H1 (cell line): ENCODE measurements around the gene ADGRG7. TPM values are rescaled to one million over a fixed set of nuclear protein-coding genes. Genes with fewer than 3 reads are reported as not detected.

Experiments
- CTCF ChIA-PET: fragments of 300-600 bp; sonication (Branson Sonifier 250); formaldehyde crosslinking; loops from one replicate; lab custom pipeline; 2021; ENCODE audit not compliant: partially characterized antibody; lab: Charles Lee
- POLR2A ChIA-PET: fragments of 300-600 bp; sonication (Branson Sonifier 250); formaldehyde crosslinking; loops from one replicate; lab custom pipeline; 2021; ENCODE audit warnings: inconsistent platforms; ENCODE audit not compliant: partially characterized antibody; lab: Charles Lee
- DNase-seq, 2 experiments: peaks; one replicate each; pipeline versions ENCODE4 v3.0.0 to v3.0.0-alpha.2; 2010 to 2022; ENCODE audit warnings: low spot score in 2 of 2, low read depth in 1 of 2, mixed read lengths in 1 of 2
- FAIRE-seq: peaks from 2 replicates; lab custom pipeline; 2011; peaks lifted over from hg19 to GRCh38; lab: Jason Lieb, UNC
- H2AFZ ChIP-seq: 2 replicates; pipeline ENCODE4 v1.8.1; 2012; ENCODE audit warnings: low read length, inconsistent platforms
- H2AK5ac ChIP-seq: 2 replicates; pipeline ENCODE4 v1.6.1; 2013; ENCODE audit warnings: low read depth, low read length
- H2BK120ac ChIP-seq: replicated peaks from 2 replicates; pipeline ENCODE3; 2013; ENCODE audit warnings: low read depth, low read length, inconsistent platforms
- H2BK12ac ChIP-seq: 2 replicates; pipeline ENCODE4 v1.6.1; 2013; ENCODE audit warnings: low read depth, low read length
- H2BK15ac ChIP-seq: 2 replicates; pipeline ENCODE4 v1.6.1; 2013; ENCODE audit warnings: low read length
- H2BK20ac ChIP-seq: 2 replicates; pipeline ENCODE4 v1.6.1; 2013; ENCODE audit warnings: low read length
- H2BK5ac ChIP-seq: 2 replicates; pipeline ENCODE4 v1.6.1; 2013; ENCODE audit warnings: low read depth, low read length
- H3K14ac ChIP-seq: 2 replicates; pipeline ENCODE4 v1.6.1; 2013; ENCODE audit warnings: inconsistent platforms; ENCODE audit not compliant: insufficient read length
- H3K18ac ChIP-seq: 2 replicates; pipeline ENCODE4 v1.6.1; 2013; ENCODE audit warnings: low read length; ENCODE audit errors: extremely low read depth
- H3K23ac ChIP-seq: 2 replicates; pipeline ENCODE4 v1.6.1; 2013; ENCODE audit warnings: inconsistent platforms; ENCODE audit not compliant: insufficient read length
- H3K23me2 ChIP-seq: 2 replicates; pipeline ENCODE4 v1.6.1; 2013; ENCODE audit warnings: low read depth, low read length
- H3K27ac ChIP-seq: 2 replicates; pipeline ENCODE4 v1.6.1; 2011; ENCODE audit warnings: low read depth, low read length, inconsistent platforms
- H3K27me3 ChIP-seq, 4 experiments: replicated peaks in 1 of 4; 1 replicate in 1 of 4; 2 replicates in 3 of 4; pipeline versions ENCODE4 v1.6.1 to v1.8.1; 2011 to 2013; ENCODE audit warnings: low read length in 3 of 4, mild to moderate bottlenecking in 3 of 4, inconsistent platforms in 2 of 4, mixed read lengths in 2 of 4, moderate library complexity in 1 of 4; ENCODE audit not compliant: control insufficient read depth in 3 of 4, insufficient read depth in 3 of 4; ENCODE audit errors: extremely low read depth in 1 of 4
- H3K36me3 ChIP-seq, 4 experiments: 2 replicates each; pipeline versions ENCODE4 v1.6.1 to v1.8.1; 2011 to 2013; ENCODE audit warnings: mild to moderate bottlenecking in 4 of 4, low read length in 3 of 4, moderate library complexity in 2 of 4, control low read depth in 1 of 4, inconsistent platforms in 1 of 4; ENCODE audit not compliant: insufficient read depth in 4 of 4, control insufficient read depth in 2 of 4
- H3K4ac ChIP-seq: replicated peaks from 2 replicates; pipeline ENCODE3; 2013; ENCODE audit warnings: low read length, low read depth, mixed read lengths, inconsistent platforms; ENCODE audit not compliant: insufficient read length
- H3K4me1 ChIP-seq, 4 experiments: replicated peaks in 1 of 4; 1 replicate in 1 of 4; 2 replicates in 3 of 4; pipeline versions ENCODE4 v1.6.1 to v1.8.1; 2011 to 2013; ENCODE audit warnings: low read length in 3 of 4, inconsistent platforms in 2 of 4, mixed read lengths in 1 of 4; ENCODE audit not compliant: insufficient read depth in 4 of 4, control insufficient read depth in 3 of 4
- H3K4me2 ChIP-seq, 2 experiments: 2 replicates each; pipeline versions ENCODE4 v1.6.1 to v1.8.1; 2011 to 2013; ENCODE audit warnings: low read depth in 2 of 2, low read length in 2 of 2, control low read depth in 1 of 2, inconsistent platforms in 1 of 2, mild to moderate bottlenecking in 1 of 2; ENCODE audit not compliant: insufficient read depth in 1 of 2
- H3K4me3 ChIP-seq, 4 experiments: fragments of 200-600, 300-600 bp in 1 of 4; sonication (generic), shearing (Covaris generic), sonication (Bioruptor Twin) in 1 of 4; 2 replicates each; pipeline versions ENCODE4 v1.5.1 to v1.8.1; 2011 to 2016; ENCODE audit warnings: low read length in 4 of 4, low read depth in 3 of 4, control low read depth in 2 of 4, inconsistent platforms in 2 of 4, mild to moderate bottlenecking in 2 of 4, mixed read lengths in 1 of 4, moderate library complexity in 1 of 4; ENCODE audit not compliant: insufficient read depth in 2 of 4; ENCODE audit errors: extremely low read depth in 1 of 4
- H3K56ac ChIP-seq: replicated peaks from 2 replicates; pipeline ENCODE3; 2013; ENCODE audit warnings: low read depth, mild to moderate bottlenecking, mixed read lengths, low read length, inconsistent platforms; ENCODE audit not compliant: insufficient read length
- H3K79me1 ChIP-seq: 2 replicates; pipeline ENCODE4 v1.6.1; 2013; ENCODE audit warnings: low read depth, low read length, control low read depth
- H3K79me2 ChIP-seq, 2 experiments: 2 replicates each; pipeline versions ENCODE4 v1.6.1 to v1.8.1; 2012 to 2013; ENCODE audit warnings: low read length in 2 of 2, mild to moderate bottlenecking in 2 of 2, inconsistent platforms in 1 of 2; ENCODE audit not compliant: insufficient read depth in 2 of 2, control insufficient read depth in 1 of 2
- H3K9ac ChIP-seq, 4 experiments: replicated peaks in 1 of 4; 1 replicate in 1 of 4; 2 replicates in 3 of 4; pipeline versions ENCODE4 v1.6.1 to v1.8.1; 2011 to 2013; ENCODE audit warnings: low read depth in 3 of 4, low read length in 3 of 4, control low read depth in 2 of 4, mild to moderate bottlenecking in 2 of 4, moderate library complexity in 2 of 4, inconsistent platforms in 1 of 4; ENCODE audit errors: extremely low read depth in 1 of 4
- H3K9me3 ChIP-seq, 2 experiments: 2 replicates each; pipeline versions ENCODE4 v1.6.1 to v1.8.1; 2012 to 2013; ENCODE audit warnings: mild to moderate bottlenecking in 2 of 2, moderate library complexity in 2 of 2, control low read depth in 1 of 2, inconsistent platforms in 1 of 2, low read depth in 1 of 2, low read length in 1 of 2, mixed read lengths in 1 of 2; ENCODE audit not compliant: insufficient read depth in 2 of 2
- H4K20me1 ChIP-seq, 2 experiments: replicated peaks in 1 of 2; 2 replicates each; pipeline versions ENCODE3 to v1.8.1; 2011 to 2013; ENCODE audit warnings: inconsistent platforms in 2 of 2, low read length in 2 of 2, mild to moderate bottlenecking in 1 of 2; ENCODE audit not compliant: insufficient read depth in 2 of 2, control insufficient read depth in 1 of 2
- H4K5ac ChIP-seq: 2 replicates; pipeline ENCODE4 v1.6.1; 2013; ENCODE audit warnings: low read length, low read depth, mixed read lengths, inconsistent platforms; ENCODE audit not compliant: insufficient read length
- H4K8ac ChIP-seq: 2 replicates; pipeline ENCODE4 v1.8.0; 2013; ENCODE audit warnings: mild to moderate bottlenecking, moderate library complexity, low read length, inconsistent platforms; ENCODE audit not compliant: insufficient read depth; ENCODE audit errors: extremely low read depth
- H4K91ac ChIP-seq: replicated peaks from 2 replicates; pipeline ENCODE3; 2013; ENCODE audit warnings: low read length, mixed read lengths, inconsistent platforms; ENCODE audit not compliant: insufficient read length
- BCL11A ChIP-seq, 2 experiments: IDR thresholded peaks; one replicate each; pipeline ENCODE4 v1.6.1; 2011; ENCODE audit warnings: low read depth in 2 of 2, low read length in 2 of 2, mild to moderate bottlenecking in 2 of 2
- HDAC6 ChIP-seq: IDR thresholded peaks from one replicate; pipeline ENCODE4 v1.7.1; 2012; ENCODE audit warnings: low read depth, mild to moderate bottlenecking, inconsistent platforms, low read length, moderate library complexity
- JUN ChIP-seq: IDR thresholded peaks from 2 replicates; pipeline ENCODE4 v1.6.1; 2011; ENCODE audit warnings: low read depth, mild to moderate bottlenecking, improper control_type of control experiment, low read length
- JUND ChIP-seq: IDR thresholded peaks from 2 replicates; pipeline ENCODE4 v1.6.1; 2011; ENCODE audit warnings: mild to moderate bottlenecking, improper control_type of control experiment, low read length
- MAX ChIP-seq: IDR thresholded peaks from 2 replicates; pipeline ENCODE4 v1.6.1; 2012; ENCODE audit warnings: inconsistent platforms
- SIN3A ChIP-seq, 2 experiments: IDR thresholded peaks in 1 of 2; conservative IDR thresholded peaks in 1 of 2; 2 replicates each; pipeline ENCODE4 v1.6.1; 2011 to 2012; ENCODE audit warnings: low read length in 2 of 2, improper control_type of control experiment in 1 of 2, low read depth in 1 of 2, mild to moderate bottlenecking in 1 of 2
- SIRT6 ChIP-seq: IDR thresholded peaks from one replicate; pipeline ENCODE4 v1.7.1; 2012; ENCODE audit warnings: low read length, inconsistent platforms
- SP4 ChIP-seq: IDR thresholded peaks from 2 replicates; pipeline ENCODE4 v1.6.1; 2012; ENCODE audit warnings: low read length, inconsistent platforms
- WGBS, 2 experiments: shearing (Covaris generic) in 1 of 2; methylation state at CpG; one replicate each; pipeline versions ENCODE4 v1.1.6 to v1.1.7; 2013 to 2015; ENCODE audit warnings: low lambda C conversion rate in 2 of 2, mixed read lengths in 2 of 2, inconsistent platforms in 1 of 2, low coverage in 1 of 2, missing lambda C conversion rate in 1 of 2; ENCODE audit not compliant: insufficient replicate concordance in 2 of 2, insufficient coverage in 1 of 2, insufficient read length in 1 of 2; ENCODE audit errors: extremely low coverage in 1 of 2, missing lambda C conversion rate in 1 of 2; 5-methylcytosine and 5-hydroxymethylcytosine counted together
- polyA plus RNA-seq, 7 experiments: library from polyadenylated mRNA; depleted of rRNA in 3 of 7; stranded (reverse) in 5 of 7; unstranded in 2 of 7; fragments of >200 nt in 5 of 7; fragments of 200-250 nt in 2 of 7; gene quantifications; 1 replicate in 5 of 7; 2 replicates in 1 of 7; 4 replicates in 1 of 7; pipeline versions ENCODE4 v1.2.1 to v1.2.3, GENCODE V29; 2011 to 2013; ENCODE audit warnings: missing spikeins in 2 of 7, mixed read lengths in 2 of 7
- total RNA-seq: library from RNA; stranded (reverse); fragmentation: NEBNext Ultra II Directional; extraction: Animal tissue kit (Norgen Biotek cat#: 25700); gene quantifications from 2 replicates; pipeline ENCODE4 v1.2.1, GENCODE V29; 2021

Gene ADGRG7
- total and polyA plus RNA-seq, 2 of the 8 experiments (the other 6 are each of a cell fraction or from before 2014, with no cell fraction given), result not detected

- H2AK5ac ChIP-seq, result no peak overlapping the region
- 82% methylated on average over 2 of the region's 2 CpGs; no CpG with 5 or more reads in 1 of the 2 experiments for WGBS, 2 experiments
- POLR2A ChIA-PET, result no interaction called here
These were observed 562 bp downstream of the ADGRG7 start for GRCh38 chr3:100609963-100610362.

More at GRCh38 chr3:100609963-100610362, 562 bp downstream of the ADGRG7 start:
- Histone ChIP-seq H3K9ac (no peak overlapping the region), H3K23ac (no peak overlapping the region), H3K4me1 (peaks cover 0 to 2% (median under 1%) of the 10 kb centered on the region in 4 experiments; a peak in 3 of 7 replicates), H2BK5ac (no peak overlapping the region), H3K23me2 (no peaks in the 10 kb centered on the region), H2BK120ac (no peak overlapping the region), H2BK15ac (no peak overlapping the region), H2BK12ac (no peak overlapping the region), H2BK20ac (no peak overlapping the region), H3K18ac (no peak overlapping the region), H3K4me2 (no peak overlapping the region), H3K14ac (no peak overlapping the region), H3K27me3 (no peaks in the 10 kb centered on the region), H3K27ac (no peak overlapping the region), H4K91ac (no peak overlapping the region), H4K5ac (no peak overlapping the region), H3K79me2 (no peaks in the 10 kb centered on the region), H3K79me1 (no peaks in the 10 kb centered on the region), H3K36me3 (no peaks in the 10 kb centered on the region), H3K4me3 (no peak overlapping the region), H4K8ac (no peak overlapping the region), H2AFZ (no peak overlapping the region), H3K4ac (no peak overlapping the region), H4K20me1 (no peaks in the 10 kb centered on the region), H3K56ac (no peak overlapping the region), H3K9me3 (no peaks in the 10 kb centered on the region)
- CTCF ChIA-PET, result no interaction called here
- no peak for TF ChIP-seq MAX
- TF ChIP-seq SP4, result no peak
- TF ChIP-seq SIRT6, result no peak
- no peak for TF ChIP-seq JUND
- no peak for TF ChIP-seq BCL11A (IDR thresholded peaks at IDR 0.05; ENCODE audit: low read depth in 2 of 2, low read length in 2 of 2)
- no peak for TF ChIP-seq JUN
- no peak for TF ChIP-seq SIN3A (conservative IDR thresholded peaks at IDR 0.05 in 1 of 2, IDR thresholded peaks at IDR 0.05 in 1 of 2; ENCODE audit: low read depth in 1 of 2, low read length in 2 of 2)
- TF ChIP-seq HDAC6, result no peak
- FAIRE-seq (no peak), DNase-seq (no peak)
